Astrocyte (in vitro differentiated cells and primary cell): ENCODE data around the gene OVOL3. TPM values are rescaled to one million over a fixed set of nuclear protein-coding genes. Genes with fewer than 3 reads are reported as not detected.
"Not testable (repeated sequence)": the region's sequence is repeated elsewhere in the genome, so short reads cannot be mapped to it uniquely, and the experiment has no call there.

Experiments
- DNase-seq: peaks from one replicate; pipeline ENCODE4 v3.0.0-alpha.2; 2010; ENCODE audit warnings: low read depth
- FAIRE-seq: peaks from 2 replicates; lab custom pipeline; 2011; peaks lifted over from hg19 to GRCh38; lab: Jason Lieb, UNC
- H2AFZ ChIP-seq: 2 replicates; pipeline ENCODE4 v1.6.0; 2012; ENCODE audit warnings: low read depth, low read length, inconsistent platforms
- H3K27ac ChIP-seq: 2 replicates; pipeline ENCODE4 v1.5.1; 2011; ENCODE audit warnings: low read depth, low read length, inconsistent platforms
- H3K27me3 ChIP-seq: 2 replicates; pipeline ENCODE4 v1.6.0; 2011; ENCODE audit warnings: low read length, inconsistent platforms; ENCODE audit not compliant: insufficient read depth
- H3K36me3 ChIP-seq: 2 replicates; pipeline ENCODE4 v1.5.1; 2011; ENCODE audit warnings: low read length, inconsistent platforms; ENCODE audit not compliant: insufficient read depth
- H3K4me1 ChIP-seq: 2 replicates; pipeline ENCODE4 v1.5.1; 2011; ENCODE audit warnings: low read length, inconsistent platforms; ENCODE audit not compliant: insufficient read depth
- H3K4me2 ChIP-seq: 2 replicates; pipeline ENCODE4 v1.6.0; 2012; ENCODE audit warnings: low read length, inconsistent platforms
- H3K4me3 ChIP-seq: 2 replicates; pipeline ENCODE4 v1.5.1; 2011; ENCODE audit warnings: low read depth, mild to moderate bottlenecking, low read length, inconsistent platforms; ENCODE audit not compliant: insufficient read depth
- H3K79me2 ChIP-seq: 2 replicates; pipeline ENCODE4 v1.6.0; 2012; ENCODE audit warnings: mild to moderate bottlenecking, low read length, inconsistent platforms; ENCODE audit not compliant: insufficient read depth
- H3K9ac ChIP-seq: 2 replicates; pipeline ENCODE4 v1.6.0; 2012; ENCODE audit warnings: mild to moderate bottlenecking, low read length, inconsistent platforms
- H3K9me3 ChIP-seq: 2 replicates; pipeline ENCODE4 v1.5.1; 2012; ENCODE audit warnings: low read depth, mild to moderate bottlenecking, low read length, inconsistent platforms; ENCODE audit not compliant: insufficient read depth
- H4K20me1 ChIP-seq: 2 replicates; pipeline ENCODE4 v1.6.0; 2012; ENCODE audit warnings: low read length, inconsistent platforms; ENCODE audit not compliant: insufficient read depth
- H3K27ac Mint-ChIP-seq: one replicate; pipeline ENCODE4 v1.8.0; 2021; ENCODE audit warnings: mild to moderate bottlenecking, mixed read lengths; ENCODE audit not compliant: unreplicated experiment
- H3K27me3 Mint-ChIP-seq: one replicate; pipeline ENCODE4 v1.8.0; 2021; ENCODE audit warnings: low read depth, mixed read lengths; ENCODE audit not compliant: unreplicated experiment
- H3K36me3 Mint-ChIP-seq: one replicate; pipeline ENCODE4 v1.8.0; 2021; ENCODE audit warnings: low read depth, mixed read lengths; ENCODE audit not compliant: unreplicated experiment
- H3K4me1 Mint-ChIP-seq: one replicate; pipeline ENCODE4 v1.8.0; 2021; ENCODE audit warnings: low read depth, mixed read lengths; ENCODE audit not compliant: unreplicated experiment
- H3K4me3 Mint-ChIP-seq: one replicate; pipeline ENCODE4 v1.8.0; 2021; ENCODE audit warnings: mild to moderate bottlenecking, moderate library complexity, mixed read lengths; ENCODE audit not compliant: unreplicated experiment
- H3K9me3 Mint-ChIP-seq: one replicate; pipeline ENCODE4 v1.8.0; 2021; ENCODE audit warnings: mild to moderate bottlenecking, mixed read lengths; ENCODE audit not compliant: unreplicated experiment
- EZH2 ChIP-seq: IDR thresholded peaks from 2 replicates; pipeline ENCODE4 v1.6.1; 2012; ENCODE audit warnings: mild to moderate bottlenecking, low read length, inconsistent platforms; ENCODE audit not compliant: insufficient read depth
- total RNA-seq: library from RNA; stranded (reverse); gene quantifications from 2 replicates; pipeline ENCODE4 v1.2.1, GENCODE V29; 2021
- TF ChIP-seq, protein P1 (sequence below): IDR thresholded peaks from 2 replicates; pipeline ENCODE4 v1.5.1; 2011; ENCODE audit warnings: low read depth, mild to moderate bottlenecking, inconsistent platforms, low read length, moderate library complexity; ENCODE audit not compliant: insufficient read depth

OVOL3 gene
- total RNA-seq, 1 donor from 2014 or later, result not detected

DNA sequence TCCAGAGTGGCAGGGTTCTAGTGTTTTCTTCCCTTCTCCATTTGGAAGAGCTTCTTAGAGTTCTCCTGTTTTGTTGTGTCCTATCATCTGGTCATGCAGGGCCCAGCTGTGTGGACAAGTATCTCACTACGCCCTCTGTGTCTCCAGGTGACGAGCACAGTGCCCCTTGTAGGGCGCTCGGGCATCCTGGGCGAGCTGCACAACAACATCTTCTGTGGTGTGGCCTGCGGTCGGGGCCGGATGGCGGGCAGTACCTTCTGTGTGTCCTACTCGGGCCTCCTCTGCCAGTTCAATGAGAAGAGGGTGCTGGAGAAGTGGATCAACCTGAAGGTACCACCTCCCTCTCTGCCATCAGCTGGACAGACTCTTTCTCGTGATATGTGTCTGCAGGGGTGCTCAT is 43.3 kb upstream of the OVOL3 start:
- Histone ChIP-seq H3K27ac (no peak overlapping the region), H2AFZ (no peak overlapping the region), H4K20me1 (peaks cover 30% of the 10 kb centered on the region), H3K9me3 (no peaks in the 10 kb centered on the region), H3K79me2 (no peaks in the 10 kb centered on the region), H3K36me3 (peaks cover 6% of the 10 kb centered on the region), H3K27me3 (no peaks in the 10 kb centered on the region), H3K9ac (no peak overlapping the region), H3K4me2 (no peak overlapping the region), H3K4me1 (peaks cover 9% of the 10 kb centered on the region), H3K4me3 (no peak overlapping the region)
- no peak overlapping the region for H3K4me3 Mint-ChIP-seq
- H3K4me1 Mint-ChIP-seq, result no peaks in the 10 kb centered on the region
- H3K36me3 Mint-ChIP-seq, result peaks cover 16% of the 10 kb centered on the region
- TF ChIP-seq, protein P1, sequence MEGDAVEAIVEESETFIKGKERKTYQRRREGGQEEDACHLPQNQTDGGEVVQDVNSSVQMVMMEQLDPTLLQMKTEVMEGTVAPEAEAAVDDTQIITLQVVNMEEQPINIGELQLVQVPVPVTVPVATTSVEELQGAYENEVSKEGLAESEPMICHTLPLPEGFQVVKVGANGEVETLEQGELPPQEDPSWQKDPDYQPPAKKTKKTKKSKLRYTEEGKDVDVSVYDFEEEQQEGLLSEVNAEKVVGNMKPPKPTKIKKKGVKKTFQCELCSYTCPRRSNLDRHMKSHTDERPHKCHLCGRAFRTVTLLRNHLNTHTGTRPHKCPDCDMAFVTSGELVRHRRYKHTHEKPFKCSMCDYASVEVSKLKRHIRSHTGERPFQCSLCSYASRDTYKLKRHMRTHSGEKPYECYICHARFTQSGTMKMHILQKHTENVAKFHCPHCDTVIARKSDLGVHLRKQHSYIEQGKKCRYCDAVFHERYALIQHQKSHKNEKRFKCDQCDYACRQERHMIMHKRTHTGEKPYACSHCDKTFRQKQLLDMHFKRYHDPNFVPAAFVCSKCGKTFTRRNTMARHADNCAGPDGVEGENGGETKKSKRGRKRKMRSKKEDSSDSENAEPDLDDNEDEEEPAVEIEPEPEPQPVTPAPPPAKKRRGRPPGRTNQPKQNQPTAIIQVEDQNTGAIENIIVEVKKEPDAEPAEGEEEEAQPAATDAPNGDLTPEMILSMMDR, result no peak
- no peak for TF ChIP-seq EZH2
- no peak overlapping the region for H3K27ac Mint-ChIP-seq
- DNase-seq (no peak), FAIRE-seq (no peak)
- H3K9me3 Mint-ChIP-seq, result no peaks in the 10 kb centered on the region
- peaks cover 9% of the 10 kb centered on the region for H3K27me3 Mint-ChIP-seq

GRCh38 chr19:36068810-36069499 is 42.0 kb upstream of the OVOL3 start:
- not testable (repeated sequence) for H3K4me1 ChIP-seq, H3K36me3 ChIP-seq, H3K4me3 ChIP-seq, H3K27me3 ChIP-seq, H3K27ac Mint-ChIP-seq, H3K79me2 ChIP-seq, H3K4me3 Mint-ChIP-seq, H3K9me3 ChIP-seq, H3K9me3 Mint-ChIP-seq, DNase-seq, FAIRE-seq, H3K4me2 ChIP-seq, H3K27ac ChIP-seq, H2AFZ ChIP-seq, H3K9ac ChIP-seq, H3K4me1 Mint-ChIP-seq
- Mint-ChIP-seq H3K27me3 (peaks cover 13% of the 10 kb centered on the region), H3K36me3 (peaks cover 22% of the 10 kb centered on the region)
- H4K20me1 ChIP-seq, result peaks cover 41% of the 10 kb centered on the region

GRCh38 chr19:36072081-36072480 is 38.9 kb upstream of the OVOL3 start:
- peaks cover 41% of the 10 kb centered on the region for H4K20me1 ChIP-seq

More at GRCh38 chr19:36072081-36072480, 38.9 kb upstream of the OVOL3 start:
- Histone ChIP-seq H3K79me2 (no peaks in the 10 kb centered on the region), H3K27ac (no peak overlapping the region), H3K27me3 (no peaks in the 10 kb centered on the region), H3K4me3 (no peak overlapping the region), H3K9me3 (no peaks in the 10 kb centered on the region), H3K36me3 (peaks cover 4% of the 10 kb centered on the region), H3K4me1 (peaks cover 9% of the 10 kb centered on the region), H3K4me2 (no peak overlapping the region), H2AFZ (no peak overlapping the region), H3K9ac (no peak overlapping the region)
- H3K4me3 Mint-ChIP-seq, result no peak overlapping the region
- peaks cover 15% of the 10 kb centered on the region for H3K36me3 Mint-ChIP-seq
- no peaks in the 10 kb centered on the region for H3K9me3 Mint-ChIP-seq
- H3K27me3 Mint-ChIP-seq, result peaks cover 5% of the 10 kb centered on the region
- DNase-seq (no peak), FAIRE-seq (no peak)
- H3K27ac Mint-ChIP-seq, result peak overlapping the region; percentile 66
- TF ChIP-seq EZH2, result no peak
- TF ChIP-seq, protein P1, result no peak
- no peaks in the 10 kb centered on the region for H3K4me1 Mint-ChIP-seq
